Trophoblast cell (in vitro differentiated cells and primary cell): ENCODE results near the gene GDPD3.

Experiments
- DNase-seq, 2 donors: peaks; one replicate each; pipeline ENCODE4 v3.0.0-alpha.2; 2016
- H2AFZ ChIP-seq: 2 replicates; pipeline ENCODE4 v1.6.1; 2013; ENCODE audit warnings: low read length, moderate library complexity, mild to moderate bottlenecking; ENCODE audit not compliant: insufficient read depth, poor library complexity
- H2AK5ac ChIP-seq: 2 replicates; pipeline ENCODE4 v1.6.1; 2013; ENCODE audit warnings: mild to moderate bottlenecking, low read length
- H2BK120ac ChIP-seq: 2 replicates; pipeline ENCODE4 v1.6.1; 2013; ENCODE audit warnings: low read length, mild to moderate bottlenecking, moderate library complexity; ENCODE audit not compliant: insufficient read depth, poor library complexity
- H2BK12ac ChIP-seq: 2 replicates; pipeline ENCODE4 v1.6.1; 2013; ENCODE audit warnings: mild to moderate bottlenecking, low read length, moderate library complexity
- H2BK5ac ChIP-seq: 2 replicates; pipeline ENCODE4 v1.6.1; 2013; ENCODE audit warnings: low read length, low read depth, moderate library complexity, mild to moderate bottlenecking; ENCODE audit not compliant: poor library complexity
- H3K14ac ChIP-seq: 2 replicates; pipeline ENCODE4 v1.6.1; 2013; ENCODE audit warnings: mild to moderate bottlenecking, low read length
- H3K18ac ChIP-seq: 2 replicates; pipeline ENCODE4 v1.6.1; 2013; ENCODE audit warnings: mild to moderate bottlenecking, low read length
- H3K23ac ChIP-seq: 2 replicates; pipeline ENCODE4 v1.6.1; 2013; ENCODE audit warnings: low read length
- H3K27ac ChIP-seq: 2 replicates; pipeline ENCODE4 v1.5.1; 2013; ENCODE audit warnings: low read depth, mild to moderate bottlenecking, inconsistent platforms, low read length, moderate library complexity
- H3K27me3 ChIP-seq: 2 replicates; pipeline ENCODE4 v1.6.1; 2013; ENCODE audit warnings: inconsistent platforms, mild to moderate bottlenecking, low read length, moderate library complexity; ENCODE audit not compliant: insufficient read depth
- H3K36me3 ChIP-seq, 2 experiments: 1 replicate in 1 of 2; 2 replicates in 1 of 2; pipeline ENCODE4 v1.6.1; 2013; ENCODE audit warnings: low read length in 2 of 2, mild to moderate bottlenecking in 2 of 2, moderate library complexity in 1 of 2; ENCODE audit not compliant: insufficient read depth in 2 of 2, control insufficient read depth in 1 of 2
- H3K4ac ChIP-seq: 2 replicates; pipeline ENCODE4 v1.6.1; 2013; ENCODE audit warnings: low read depth, mild to moderate bottlenecking, low read length, moderate library complexity
- H3K4me1 ChIP-seq, 2 experiments: 1 replicate in 1 of 2; 2 replicates in 1 of 2; pipeline ENCODE4 v1.6.1; 2013; ENCODE audit warnings: low read length in 2 of 2, mild to moderate bottlenecking in 2 of 2, moderate library complexity in 1 of 2; ENCODE audit not compliant: insufficient read depth in 2 of 2, control insufficient read depth in 1 of 2
- H3K4me2 ChIP-seq: 2 replicates; pipeline ENCODE4 v1.6.1; 2013; ENCODE audit warnings: inconsistent platforms, mild to moderate bottlenecking, low read length, moderate library complexity
- H3K4me3 ChIP-seq: 2 replicates; pipeline ENCODE4 v1.5.1; 2013; ENCODE audit warnings: mild to moderate bottlenecking, low read depth, low read length, inconsistent platforms
- H3K79me1 ChIP-seq: one replicate; pipeline ENCODE4 v1.6.1; 2013; ENCODE audit warnings: low read length
- H3K79me2 ChIP-seq: 2 replicates; pipeline ENCODE4 v1.6.1; 2013; ENCODE audit warnings: low read length, mild to moderate bottlenecking; ENCODE audit not compliant: control insufficient read depth, insufficient read depth, poor library complexity
- H3K9ac ChIP-seq: 2 replicates; pipeline ENCODE4 v1.6.1; 2013; ENCODE audit warnings: mild to moderate bottlenecking, low read length
- H3K9me3 ChIP-seq: 2 replicates; pipeline ENCODE4 v1.6.1; 2013; ENCODE audit warnings: low read depth, mild to moderate bottlenecking, control low read depth, inconsistent platforms, low read length; ENCODE audit not compliant: insufficient read depth
- H4K12ac ChIP-seq: 2 replicates; pipeline ENCODE4 v1.6.1; 2013; ENCODE audit warnings: low read depth, mild to moderate bottlenecking, low read length, moderate library complexity
- H4K8ac ChIP-seq: 2 replicates; pipeline ENCODE4 v1.6.1; 2013; ENCODE audit warnings: low read depth, mild to moderate bottlenecking, low read length, moderate library complexity
- H4K91ac ChIP-seq: one replicate; pipeline ENCODE4 v1.6.1; 2013; ENCODE audit warnings: low read depth, mild to moderate bottlenecking, low read length, moderate library complexity
- WGBS: extraction: QIAGEN DNeasy Blood & Tissue Kit; methylation state at CpG from one replicate; pipeline ENCODE4 v1.1.7; 2013; ENCODE audit warnings: missing lambda C conversion rate; ENCODE audit not compliant: insufficient read length, insufficient coverage; ENCODE audit errors: extremely low coverage; 5-methylcytosine and 5-hydroxymethylcytosine counted together

The GDPD3 gene

DNA sequence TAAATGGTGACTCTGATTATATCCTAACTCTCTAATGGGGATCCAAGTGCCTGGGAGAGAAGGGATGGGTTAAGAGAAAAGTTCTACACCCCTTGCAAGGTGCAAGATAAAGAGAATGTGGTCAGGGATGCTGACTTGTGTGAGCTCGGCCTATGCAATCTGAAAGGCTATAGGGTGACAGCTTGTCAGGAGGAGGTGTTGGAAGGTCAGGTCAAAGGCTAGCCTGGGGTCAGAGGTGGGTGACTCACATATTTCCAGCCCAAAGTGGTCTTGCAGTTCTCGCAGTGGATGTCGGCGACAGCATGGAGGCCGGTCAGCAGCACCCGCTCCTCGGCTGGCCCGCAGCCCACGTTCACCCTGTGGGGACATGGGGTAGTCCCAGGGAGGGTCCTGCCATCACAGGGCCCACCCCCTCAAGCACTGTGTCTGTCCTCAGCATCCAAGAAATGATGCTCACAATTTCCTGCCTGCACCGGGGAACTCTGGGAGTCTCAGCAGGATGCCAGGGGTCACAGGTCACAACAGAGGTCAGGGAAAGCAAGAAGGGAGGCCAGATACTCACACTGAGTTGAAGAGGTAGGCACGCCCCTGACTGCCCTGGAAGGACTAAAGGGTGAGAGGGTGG is 18.7 kb downstream of the GDPD3 start:
- H3K27me3 ChIP-seq, result no peaks in the 10 kb centered on the region
- H3K4me1 ChIP-seq, result peaks cover 34 to 41% of the 10 kb centered on the region in 2 experiments
- H3K4ac ChIP-seq, result no peak overlapping the region
- H3K79me1 ChIP-seq, result peaks cover 33% of the 10 kb centered on the region
- peaks cover 2 to 7% of the 10 kb centered on the region in 2 experiments for H3K36me3 ChIP-seq
- peaks cover 12% of the 10 kb centered on the region for H3K79me2 ChIP-seq
- no peak overlapping the region for H3K4me3 ChIP-seq
- no peak overlapping the region for H3K14ac ChIP-seq
- peaks cover 13% of the 10 kb centered on the region for H3K9me3 ChIP-seq
- no peak overlapping the region for H3K9ac ChIP-seq
- no peak overlapping the region for H2AFZ ChIP-seq
- no peak overlapping the region for H2BK5ac ChIP-seq
- H2BK120ac ChIP-seq, result no peak overlapping the region
- no peak overlapping the region for H4K8ac ChIP-seq
- no peak overlapping the region for H3K18ac ChIP-seq
- H4K91ac ChIP-seq, result no peak overlapping the region
- peak overlapping the region; percentile 96 for H2AK5ac ChIP-seq
- H4K12ac ChIP-seq, result no peak overlapping the region
- H3K4me2 ChIP-seq, result no peak overlapping the region
- WGBS, result no CpG with 5 or more reads among the region's 11 CpGs
- H3K27ac ChIP-seq, result no peak overlapping the region
- no peak for DNase-seq
- no peak overlapping the region for H2BK12ac ChIP-seq
- no peak overlapping the region for H3K23ac ChIP-seq

DNA sequence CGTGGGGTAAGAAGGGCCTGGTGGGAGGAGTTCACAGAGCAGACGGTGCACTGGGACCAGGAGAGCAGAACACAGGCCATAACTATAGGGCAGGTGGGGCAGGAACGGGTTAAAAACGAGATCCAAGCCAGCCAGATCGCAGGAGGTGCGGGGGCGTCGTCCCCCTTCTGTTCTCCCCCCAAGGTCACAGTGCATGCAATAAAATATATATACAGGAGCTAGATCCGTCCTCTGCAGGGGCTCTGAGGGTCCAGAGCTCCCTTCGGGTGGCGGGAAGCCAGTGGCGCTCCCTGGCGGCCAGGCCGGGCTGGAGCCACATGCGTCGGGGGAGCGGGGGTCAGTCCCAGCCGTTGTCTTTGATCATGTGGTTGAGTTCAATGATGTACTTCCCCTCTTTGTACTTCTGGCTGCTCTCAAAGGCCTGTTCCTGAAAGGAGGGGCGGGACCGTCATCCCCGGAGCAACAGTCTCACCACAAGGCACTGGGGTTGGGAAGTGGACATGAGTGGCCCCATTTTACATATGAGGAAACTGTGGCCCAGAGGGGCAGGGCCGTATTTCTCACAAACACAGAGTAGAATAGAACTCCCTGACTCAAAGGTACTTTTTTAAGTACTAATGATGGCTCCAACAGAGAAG is 20.8 kb downstream of the GDPD3 start:
- H2BK5ac ChIP-seq, result peak overlapping the region; percentile 52
- peaks cover 34 to 44% of the 10 kb centered on the region in 2 experiments for H3K4me1 ChIP-seq
- H2BK120ac ChIP-seq, result peak overlapping the region; percentile 58
- no peak overlapping the region for H3K23ac ChIP-seq
- peaks cover 12% of the 10 kb centered on the region for H3K9me3 ChIP-seq
- H3K27me3 ChIP-seq, result no peaks in the 10 kb centered on the region
- peak overlapping the region; percentile 88 for H4K8ac ChIP-seq
- H3K9ac ChIP-seq, result peak overlapping the region; percentile 73
- DNase-seq, result peak; percentile 54 to 62
- peaks cover 2 to 7% of the 10 kb centered on the region in 2 experiments for H3K36me3 ChIP-seq
- peak overlapping the region; percentile 78 for H3K14ac ChIP-seq
- peak overlapping the region; percentile 97 for H3K4me2 ChIP-seq
- no CpG with 5 or more reads among the region's 22 CpGs for WGBS
- peak overlapping the region; percentile 6 for H3K4ac ChIP-seq
- H4K91ac ChIP-seq, result peak overlapping the region; percentile 80
- peak overlapping the region; percentile 81 for H2AK5ac ChIP-seq
- peak overlapping the region; percentile 72 for H3K18ac ChIP-seq
- peak overlapping the region; percentile 82 for H4K12ac ChIP-seq
- H2AFZ ChIP-seq, result peak overlapping the region; percentile 83
- peak overlapping the region; percentile 28 for H2BK12ac ChIP-seq
- H3K79me1 ChIP-seq, result peaks cover 33% of the 10 kb centered on the region
- H3K79me2 ChIP-seq, result peaks cover 12% of the 10 kb centered on the region
- H3K4me3 ChIP-seq, result peak overlapping the region; percentile 66
- H3K27ac ChIP-seq, result peak overlapping the region; percentile 49

DNA sequence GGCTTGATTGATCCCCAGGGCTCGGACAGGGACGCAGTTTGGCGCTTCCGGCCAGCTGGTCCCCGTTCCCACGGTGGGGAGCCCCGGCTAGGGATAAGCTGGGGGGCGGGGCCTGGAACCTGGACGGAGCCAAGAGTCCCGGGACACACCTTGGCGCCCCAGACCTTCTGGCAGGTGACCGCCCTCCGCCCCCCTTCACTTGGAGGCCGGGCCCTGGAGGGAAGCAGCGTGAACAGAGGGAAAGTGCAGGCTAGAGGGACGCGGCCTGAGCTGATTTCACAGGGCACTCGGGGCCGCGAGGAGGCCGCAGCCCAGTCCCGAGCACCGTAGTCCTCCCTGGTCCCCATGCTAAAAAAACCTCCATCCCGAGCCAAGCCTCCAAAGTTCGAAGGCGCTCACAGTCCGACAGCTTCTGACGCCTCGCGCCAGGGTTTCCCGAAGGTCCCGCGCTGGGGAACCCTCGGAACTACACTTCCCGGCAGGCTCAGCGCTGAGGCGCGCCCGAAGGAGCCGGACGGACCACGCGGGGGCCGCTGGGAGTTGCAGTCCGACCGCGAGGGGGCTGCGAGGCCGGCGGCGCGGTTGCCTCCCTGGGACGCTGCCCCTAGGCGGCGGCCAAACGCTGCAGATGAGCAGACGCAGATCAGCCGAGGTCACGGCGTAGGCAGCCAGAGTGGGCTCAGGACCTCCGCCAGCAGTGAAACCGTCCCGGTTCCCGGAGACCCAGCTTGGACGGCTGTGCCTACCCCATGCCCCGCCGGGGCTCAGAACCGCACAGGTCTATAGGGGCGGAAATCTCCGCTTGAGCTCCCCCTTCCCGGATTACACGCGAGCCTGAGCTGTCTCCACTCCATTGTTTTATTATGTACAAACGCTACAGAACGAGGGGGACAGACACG is 21.6 kb downstream of the GDPD3 start, which contains the start of gene TBX6:
TBX6 (minus strand) TSS at position 451 of the 899 bp plus-strand sequence. CDS start 731 bp downstream, outside the sequence.
- peaks cover 3 to 5% of the 10 kb centered on the region in 2 experiments for H3K36me3 ChIP-seq
- peak within 1 kb of the TSS; percentile 89 for H2BK12ac ChIP-seq
- peak within 1 kb of the TSS; percentile 92 for H4K91ac ChIP-seq
- H3K18ac ChIP-seq, result peak within 1 kb of the TSS; percentile 80
- H3K79me2 ChIP-seq, result peaks cover 12% of the 10 kb centered on the region
- H2BK5ac ChIP-seq, result peak within 1 kb of the TSS; percentile 52
- H2AK5ac ChIP-seq, result peak within 1 kb of the TSS; percentile 81
- H3K27me3 ChIP-seq, result no peaks in the 10 kb centered on the region
- peak; percentile 94 to 98 for DNase-seq
- peak within 1 kb of the TSS; percentile 82 for H4K12ac ChIP-seq
- H3K4ac ChIP-seq, result peak within 1 kb of the TSS; percentile 24
- H2BK120ac ChIP-seq, result peak within 1 kb of the TSS; percentile 58
- peak within 1 kb of the TSS; percentile 66 for H3K4me3 ChIP-seq
- WGBS, result no CpG with 5 or more reads among the region's 76 CpGs
- H3K4me2 ChIP-seq, result peak within 1 kb of the TSS; percentile 97
- H3K79me1 ChIP-seq, result peaks cover 33% of the 10 kb centered on the region
- H3K23ac ChIP-seq, result no peak within 1 kb of the TSS
- H3K9me3 ChIP-seq, result peaks cover 9% of the 10 kb centered on the region
- H3K27ac ChIP-seq, result peak within 1 kb of the TSS; percentile 86
- H2AFZ ChIP-seq, result peak within 1 kb of the TSS; percentile 83
- H4K8ac ChIP-seq, result peak within 1 kb of the TSS; percentile 88
- H3K9ac ChIP-seq, result peak within 1 kb of the TSS; percentile 73
- peak within 1 kb of the TSS; percentile 78 for H3K14ac ChIP-seq
- H3K4me1 ChIP-seq, result peaks cover 34 to 44% of the 10 kb centered on the region in 2 experiments
